Sigmoid colon (tissue), 4 donors: ENCODE data around the gene FNDC3A.

ENCODE experiments used
- CTCF ChIP-seq, 4 experiments: fragments of 450-650 bp in 3 of 4; fragments of 200-600 bp in 1 of 4; IDR thresholded peaks; one replicate each; pipeline ENCODE4 v1.5.1; 2016 to 2019; ENCODE audit warnings: antibody characterized with exemption in 4 of 4, mild to moderate bottlenecking in 3 of 4, moderate library complexity in 2 of 4
- EP300 ChIP-seq, 4 donors: sonication (generic); formaldehyde crosslinking; IDR thresholded peaks; one replicate each; pipeline ENCODE4 v1.6.1; 2017; ENCODE audit warnings: antibody characterized with exemption in 4 of 4
- POLR2A ChIP-seq, 2 donors: fragments of 450-650 bp; IDR thresholded peaks; one replicate each; pipeline ENCODE4 v1.6.1; 2016; ENCODE audit warnings: antibody characterized with exemption in 2 of 2, mild to moderate bottlenecking in 2 of 2, moderate library complexity in 2 of 2

DNA sequence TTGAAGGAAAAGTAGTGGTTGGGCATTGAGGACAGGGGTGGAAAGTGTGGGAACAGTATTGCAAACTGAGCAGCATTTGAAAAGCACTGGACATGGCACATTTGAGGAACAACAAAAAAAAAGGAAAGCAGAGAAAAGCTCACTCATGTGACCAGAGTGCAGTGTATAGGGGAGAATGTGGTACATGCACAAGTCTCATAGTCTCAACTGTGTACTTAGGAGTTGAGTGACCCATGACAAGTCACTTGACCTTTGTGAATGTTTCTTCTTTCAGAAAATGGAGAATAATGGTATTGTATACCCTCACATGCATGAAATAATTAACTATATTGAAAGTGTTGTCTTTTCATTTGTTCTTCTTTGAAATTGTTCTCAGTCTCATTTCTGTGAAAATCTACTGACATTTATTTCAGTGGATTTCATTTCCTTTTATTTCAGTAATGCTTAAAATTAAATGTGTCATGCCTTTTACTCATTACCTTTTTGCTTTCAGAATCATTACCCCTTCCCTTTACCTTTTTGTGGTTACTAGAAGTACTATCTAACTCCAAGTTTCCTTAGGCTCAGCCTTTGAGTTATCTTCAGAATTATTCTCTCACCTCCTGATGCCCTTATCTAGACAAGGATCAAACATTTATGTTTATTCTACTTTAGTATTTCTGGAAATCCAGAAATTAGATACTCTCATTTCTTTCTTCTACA lies 165.3 kb downstream of the FNDC3A start:
- TF ChIP-seq CTCF (IDR thresholded peaks at IDR 0.05) = no peak
- no peak for TF ChIP-seq EP300 (IDR thresholded peaks at IDR 0.05)
- TF ChIP-seq POLR2A (IDR thresholded peaks at IDR 0.05) = no peak
